Subcutaneous adipose tissue (tissue), 4 donors: ENCODE measurements around the gene WFDC5. TPM values are rescaled to one million over a fixed set of nuclear protein-coding genes. Genes with fewer than 3 reads are reported as not detected.

Experiments used
- total RNA-seq, 4 donors: library from RNA; depleted of rRNA; stranded (reverse); fragments of >200 nt; gene quantifications; one replicate each; pipeline ENCODE4 v1.1.0, GENCODE V29; 2016
- TF ChIP-seq, protein P1 (sequence below): fragments of 450-650 bp; IDR thresholded peaks from one replicate; pipeline ENCODE4 v1.5.1; 2016; ENCODE audit warnings: low read depth, mild to moderate bottlenecking, control low read depth, antibody characterized with exemption, moderate library complexity

The WFDC5 gene
- total RNA-seq, 4 donors from 2014 or later = not detected

DNA sequence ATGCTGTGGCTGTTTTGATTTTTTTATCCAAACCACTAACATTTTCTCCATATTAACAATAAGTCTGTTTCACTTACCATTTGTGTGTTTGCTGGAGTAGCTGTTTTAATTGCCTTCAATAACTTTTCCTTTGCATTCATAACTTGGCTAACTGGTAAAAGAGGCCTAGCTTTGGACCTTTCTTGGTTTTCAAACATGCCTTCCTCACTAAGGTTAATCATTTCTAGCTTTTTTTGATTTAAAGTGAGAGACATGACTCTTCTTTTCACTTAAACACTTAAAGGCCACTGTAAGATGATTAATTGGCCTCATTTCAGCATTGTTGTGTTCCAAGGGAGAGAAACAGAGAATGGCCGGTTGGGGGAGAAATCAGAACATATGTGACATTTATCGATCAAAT lies 6.4 kb upstream of the WFDC5 start:
- TF ChIP-seq, protein P1, sequence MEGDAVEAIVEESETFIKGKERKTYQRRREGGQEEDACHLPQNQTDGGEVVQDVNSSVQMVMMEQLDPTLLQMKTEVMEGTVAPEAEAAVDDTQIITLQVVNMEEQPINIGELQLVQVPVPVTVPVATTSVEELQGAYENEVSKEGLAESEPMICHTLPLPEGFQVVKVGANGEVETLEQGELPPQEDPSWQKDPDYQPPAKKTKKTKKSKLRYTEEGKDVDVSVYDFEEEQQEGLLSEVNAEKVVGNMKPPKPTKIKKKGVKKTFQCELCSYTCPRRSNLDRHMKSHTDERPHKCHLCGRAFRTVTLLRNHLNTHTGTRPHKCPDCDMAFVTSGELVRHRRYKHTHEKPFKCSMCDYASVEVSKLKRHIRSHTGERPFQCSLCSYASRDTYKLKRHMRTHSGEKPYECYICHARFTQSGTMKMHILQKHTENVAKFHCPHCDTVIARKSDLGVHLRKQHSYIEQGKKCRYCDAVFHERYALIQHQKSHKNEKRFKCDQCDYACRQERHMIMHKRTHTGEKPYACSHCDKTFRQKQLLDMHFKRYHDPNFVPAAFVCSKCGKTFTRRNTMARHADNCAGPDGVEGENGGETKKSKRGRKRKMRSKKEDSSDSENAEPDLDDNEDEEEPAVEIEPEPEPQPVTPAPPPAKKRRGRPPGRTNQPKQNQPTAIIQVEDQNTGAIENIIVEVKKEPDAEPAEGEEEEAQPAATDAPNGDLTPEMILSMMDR = no peak

- TF ChIP-seq, protein P1 = no peak
These were observed 4.7 kb upstream of the WFDC5 start for GRCh38 chr20:45119556-45120266.

- TF ChIP-seq, protein P1 = no peak
These were observed 3.1 kb upstream of the WFDC5 start for GRCh38 chr20:45118028-45118427.

DNA sequence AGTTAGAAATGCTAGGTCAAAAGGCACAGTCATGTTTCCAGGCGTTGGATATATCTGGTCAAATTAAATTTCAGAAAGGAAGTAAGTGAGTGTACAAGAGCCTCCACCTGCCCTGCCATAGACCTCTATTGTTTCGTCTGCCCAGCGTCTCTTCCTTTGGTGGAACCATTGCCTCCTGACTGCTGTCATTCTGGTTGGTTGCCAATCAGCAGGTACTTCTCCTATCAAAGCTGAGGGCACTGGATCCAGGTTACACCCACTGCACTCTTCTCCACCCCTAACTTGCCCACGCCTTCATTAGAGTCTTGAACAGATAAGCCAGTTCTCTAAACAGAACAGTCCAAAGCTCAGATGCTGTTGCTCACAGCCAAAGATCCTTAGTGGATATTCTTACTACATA lies 2.6 kb upstream of the WFDC5 start:
- TF ChIP-seq, protein P1 = no peak

GRCh38 chr20:45115829-45116228 lies 855 bp upstream of the WFDC5 start:
- TF ChIP-seq, protein P1 = no peak

- TF ChIP-seq, protein P1 = no peak
These were observed 406 bp upstream of the WFDC5 start for GRCh38 chr20:45115386-45115774.

DNA sequence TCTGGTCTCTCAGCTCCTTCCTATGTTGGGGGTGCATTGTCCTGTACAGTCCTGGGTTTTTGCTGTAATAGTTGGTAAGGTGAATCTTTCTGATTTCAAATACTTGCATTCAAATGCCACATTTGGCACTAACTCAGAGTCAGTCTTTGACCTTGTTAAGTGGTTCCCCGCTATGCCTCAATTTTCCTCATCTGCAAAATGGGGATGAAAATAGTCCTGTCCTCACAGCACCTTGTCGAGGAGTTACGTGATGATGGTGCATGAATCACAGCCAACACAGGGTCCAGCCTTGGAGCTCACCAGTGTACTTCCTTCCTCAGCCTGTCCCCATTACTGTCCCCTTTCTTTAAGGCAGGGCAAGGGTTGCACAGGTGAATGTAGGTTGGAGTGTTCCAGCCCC lies 1.1 kb downstream of the WFDC5 start:
- TF ChIP-seq, protein P1 = no peak
